Astrocyte (in vitro differentiated cells and primary cell): ENCODE data around the gene SORL1. TPM values are rescaled to one million over a fixed set of nuclear protein-coding genes. Genes with fewer than 3 reads are reported as not detected.

Experiments used
- DNase-seq: peaks from one replicate; pipeline ENCODE4 v3.0.0-alpha.2; 2010; ENCODE audit warnings: low read depth
- FAIRE-seq: peaks from 2 replicates; lab custom pipeline; 2011; peaks lifted over from hg19 to GRCh38; lab: Jason Lieb, UNC
- H2AFZ ChIP-seq: 2 replicates; pipeline ENCODE4 v1.6.0; 2012; ENCODE audit warnings: low read depth, low read length, inconsistent platforms
- H3K27ac ChIP-seq: 2 replicates; pipeline ENCODE4 v1.5.1; 2011; ENCODE audit warnings: low read depth, low read length, inconsistent platforms
- H3K27me3 ChIP-seq: 2 replicates; pipeline ENCODE4 v1.6.0; 2011; ENCODE audit warnings: low read length, inconsistent platforms; ENCODE audit not compliant: insufficient read depth
- H3K36me3 ChIP-seq: 2 replicates; pipeline ENCODE4 v1.5.1; 2011; ENCODE audit warnings: low read length, inconsistent platforms; ENCODE audit not compliant: insufficient read depth
- H3K4me1 ChIP-seq: 2 replicates; pipeline ENCODE4 v1.5.1; 2011; ENCODE audit warnings: low read length, inconsistent platforms; ENCODE audit not compliant: insufficient read depth
- H3K4me2 ChIP-seq: 2 replicates; pipeline ENCODE4 v1.6.0; 2012; ENCODE audit warnings: low read length, inconsistent platforms
- H3K4me3 ChIP-seq: 2 replicates; pipeline ENCODE4 v1.5.1; 2011; ENCODE audit warnings: low read depth, mild to moderate bottlenecking, low read length, inconsistent platforms; ENCODE audit not compliant: insufficient read depth
- H3K79me2 ChIP-seq: 2 replicates; pipeline ENCODE4 v1.6.0; 2012; ENCODE audit warnings: mild to moderate bottlenecking, low read length, inconsistent platforms; ENCODE audit not compliant: insufficient read depth
- H3K9ac ChIP-seq: 2 replicates; pipeline ENCODE4 v1.6.0; 2012; ENCODE audit warnings: mild to moderate bottlenecking, low read length, inconsistent platforms
- H3K9me3 ChIP-seq: 2 replicates; pipeline ENCODE4 v1.5.1; 2012; ENCODE audit warnings: low read depth, mild to moderate bottlenecking, low read length, inconsistent platforms; ENCODE audit not compliant: insufficient read depth
- H4K20me1 ChIP-seq: 2 replicates; pipeline ENCODE4 v1.6.0; 2012; ENCODE audit warnings: low read length, inconsistent platforms; ENCODE audit not compliant: insufficient read depth
- H3K27ac Mint-ChIP-seq: one replicate; pipeline ENCODE4 v1.8.0; 2021; ENCODE audit warnings: mild to moderate bottlenecking, mixed read lengths; ENCODE audit not compliant: unreplicated experiment
- H3K27me3 Mint-ChIP-seq: one replicate; pipeline ENCODE4 v1.8.0; 2021; ENCODE audit warnings: low read depth, mixed read lengths; ENCODE audit not compliant: unreplicated experiment
- H3K36me3 Mint-ChIP-seq: one replicate; pipeline ENCODE4 v1.8.0; 2021; ENCODE audit warnings: low read depth, mixed read lengths; ENCODE audit not compliant: unreplicated experiment
- H3K4me1 Mint-ChIP-seq: one replicate; pipeline ENCODE4 v1.8.0; 2021; ENCODE audit warnings: low read depth, mixed read lengths; ENCODE audit not compliant: unreplicated experiment
- H3K4me3 Mint-ChIP-seq: one replicate; pipeline ENCODE4 v1.8.0; 2021; ENCODE audit warnings: mild to moderate bottlenecking, moderate library complexity, mixed read lengths; ENCODE audit not compliant: unreplicated experiment
- H3K9me3 Mint-ChIP-seq: one replicate; pipeline ENCODE4 v1.8.0; 2021; ENCODE audit warnings: mild to moderate bottlenecking, mixed read lengths; ENCODE audit not compliant: unreplicated experiment
- CTCF ChIP-seq: IDR thresholded peaks from 2 replicates; pipeline ENCODE4 v1.5.1; 2011; ENCODE audit warnings: low read depth, mild to moderate bottlenecking, inconsistent platforms, low read length, moderate library complexity; ENCODE audit not compliant: insufficient read depth
- EZH2 ChIP-seq: IDR thresholded peaks from 2 replicates; pipeline ENCODE4 v1.6.1; 2012; ENCODE audit warnings: mild to moderate bottlenecking, low read length, inconsistent platforms; ENCODE audit not compliant: insufficient read depth
- total RNA-seq: library from RNA; stranded (reverse); gene quantifications from 2 replicates; pipeline ENCODE4 v1.2.1, GENCODE V29; 2021

SORL1 gene
- total RNA-seq, 1 donor from 2014 or later: 4.1 TPM

GRCh38 chr11:121576531-121576930, 124.4 kb downstream of the SORL1 start:
- Mint-ChIP-seq H3K4me3 (no peak overlapping the region), H3K4me1 (peaks cover 18% of the 10 kb centered on the region), H3K9me3 (peaks cover 21% of the 10 kb centered on the region), H3K27me3 (no peaks in the 10 kb centered on the region), H3K36me3 (peaks cover 16% of the 10 kb centered on the region), H3K27ac (no peak overlapping the region)
- H3K9me3 ChIP-seq: no peaks in the 10 kb centered on the region
- peaks cover 18% of the 10 kb centered on the region for H3K27me3 ChIP-seq
- H3K9ac ChIP-seq: no peak overlapping the region
- FAIRE-seq (no peak), DNase-seq (no peak)
- no peak overlapping the region for H3K27ac ChIP-seq
- no peak overlapping the region for H3K4me3 ChIP-seq
- no peaks in the 10 kb centered on the region for H3K79me2 ChIP-seq
- no peak for TF ChIP-seq CTCF
- TF ChIP-seq EZH2: no peak
- H4K20me1 ChIP-seq: no peaks in the 10 kb centered on the region
- H3K4me2 ChIP-seq: no peak overlapping the region
- H3K36me3 ChIP-seq: no peaks in the 10 kb centered on the region
- H2AFZ ChIP-seq: no peak overlapping the region
- no peaks in the 10 kb centered on the region for H3K4me1 ChIP-seq

GRCh38 chr11:121577106-121577848, 125.2 kb downstream of the SORL1 start:
- no peak overlapping the region for H3K4me3 ChIP-seq
- FAIRE-seq (no peak), DNase-seq (no peak)
- no peak overlapping the region for H3K4me2 ChIP-seq
- H3K9me3 Mint-ChIP-seq: peaks cover 21% of the 10 kb centered on the region
- peaks cover 18% of the 10 kb centered on the region for H3K4me1 Mint-ChIP-seq
- no peak overlapping the region for H2AFZ ChIP-seq
- H3K27ac ChIP-seq: no peak overlapping the region
- H3K79me2 ChIP-seq: no peaks in the 10 kb centered on the region
- TF ChIP-seq EZH2 (no peak), CTCF (no peak)
- H3K4me1 ChIP-seq: no peaks in the 10 kb centered on the region
- H4K20me1 ChIP-seq: no peaks in the 10 kb centered on the region
- H3K4me3 Mint-ChIP-seq: no peak overlapping the region
- no peaks in the 10 kb centered on the region for H3K36me3 ChIP-seq
- no peak overlapping the region for H3K9ac ChIP-seq
- peaks cover 14% of the 10 kb centered on the region for H3K27me3 ChIP-seq
- H3K27ac Mint-ChIP-seq: no peak overlapping the region
- H3K36me3 Mint-ChIP-seq: peaks cover 16% of the 10 kb centered on the region
- no peaks in the 10 kb centered on the region for H3K27me3 Mint-ChIP-seq
- H3K9me3 ChIP-seq: no peaks in the 10 kb centered on the region
